Panc1 (cell line): ENCODE results near the gene HERC4. TPM values are rescaled to one million over a fixed set of nuclear protein-coding genes. Genes with fewer than 3 reads are reported as not detected.

ENCODE experiments used
- ATAC-seq: fragments of 200-7000 bp; cut with Tn5 transposase; 2 replicates; pipeline ENCODE4 v1.9.1; 2020; ENCODE audit warnings: mild to moderate bottlenecking, moderate library complexity
- BruUV-seq: library from RNA; stranded (reverse); fragments of 400-500 nt; replicated peaks from 2 replicates; lab custom pipeline; 2021; lab: Mats Ljungman, UMichigan
- CTCF ChIA-PET: fragments of 300-600 bp; sonication (Branson Sonifier 250); formaldehyde crosslinking; loops from one replicate; lab custom pipeline; 2022; ENCODE audit warnings: antibody characterized with exemption; lab: Charles Lee
- POLR2A ChIA-PET: fragments of 300-600 bp; sonication (Branson Sonifier 250); formaldehyde crosslinking; loops from one replicate; lab custom pipeline; 2022; ENCODE audit warnings: antibody characterized with exemption; lab: Charles Lee
- DNase-seq: peaks from one replicate; pipeline ENCODE4 v3.0.0-alpha.2; 2010; ENCODE audit warnings: low read depth, low spot score
- H3K27ac ChIP-seq: 2 replicates; pipeline ENCODE4 v1.5.1; 2011; ENCODE audit warnings: mild to moderate bottlenecking, low read length, inconsistent platforms
- H3K27me3 ChIP-seq: fragments of 200-500 bp; sonication (Bioruptor generic); 2 replicates; pipeline ENCODE4 v1.6.0; 2014; ENCODE audit warnings: low read length, inconsistent platforms; ENCODE audit not compliant: control insufficient read depth, insufficient read depth
- H3K36me3 ChIP-seq: fragments of 200-500 bp; sonication (Bioruptor generic); 2 replicates; pipeline ENCODE4 v1.5.1; 2014; ENCODE audit warnings: inconsistent platforms, mild to moderate bottlenecking, low read length, moderate library complexity; ENCODE audit not compliant: control insufficient read depth, insufficient read depth
- H3K4me1 ChIP-seq: 2 replicates; pipeline ENCODE4 v1.5.1; 2011; ENCODE audit warnings: inconsistent platforms, mild to moderate bottlenecking, low read length, moderate library complexity; ENCODE audit not compliant: control insufficient read depth, insufficient read depth
- H3K4me3 ChIP-seq, 2 experiments: 2 replicates each; pipeline ENCODE4 v1.5.1; 2011 to 2012; ENCODE audit warnings: low read depth in 2 of 2, low read length in 2 of 2, mild to moderate bottlenecking in 2 of 2, inconsistent platforms in 1 of 2, moderate library complexity in 1 of 2
- H3K9me3 ChIP-seq: fragments of 200-500 bp; sonication (Bioruptor generic); 2 replicates; pipeline ENCODE4 v1.5.1; 2014; ENCODE audit warnings: low read depth, mild to moderate bottlenecking, inconsistent platforms, low read length, moderate library complexity; ENCODE audit not compliant: control insufficient read depth, insufficient read depth
- CTCF ChIP-seq: fragments of 450-650 bp; IDR thresholded peaks from 2 replicates; pipeline ENCODE4 v1.5.1; 2017; ENCODE audit warnings: mild to moderate bottlenecking
- POLR2AphosphoS5 ChIP-seq: IDR thresholded peaks from 2 replicates; pipeline ENCODE4 v1.6.1; 2012; ENCODE audit warnings: mild to moderate bottlenecking, low read depth, low read length, moderate library complexity
- SIN3A ChIP-seq: IDR thresholded peaks from 2 replicates; pipeline ENCODE4 v1.6.1; 2012; ENCODE audit warnings: low read depth, mild to moderate bottlenecking, low read length, moderate library complexity, borderline replicate concordance; ENCODE audit not compliant: insufficient read depth
- TCF7L2 ChIP-seq: IDR thresholded peaks from 2 replicates; pipeline ENCODE4 v1.6.1; 2011; ENCODE audit warnings: mild to moderate bottlenecking, low read depth, low read length, inconsistent platforms
- in situ Hi-C: cut with HindIII; loops from 2 replicates; pipeline ENCODE4 v1.10.0; 2016; ENCODE audit warnings: low sequenced_read_pairs, low pct_unique_long_range_greater_than_20kb
- intact Hi-C: fragments of 100-400 bp; cut with micrococcal nuclease; formaldehyde crosslinking; loops from one replicate; pipeline ENCODE4 v1.10.0; 2022; ENCODE audit not compliant: unreplicated experiment
- total RNA-seq: library from RNA; stranded (reverse); gene quantifications from one replicate; pipeline ENCODE4 v1.2.1, GENCODE V29; 2021; ENCODE audit not compliant: unreplicated experiment
- TF ChIP-seq, protein P1 (sequence below), 2 experiments: IDR thresholded peaks; 2 replicates each; pipeline ENCODE4 v1.6.1; 2011 to 2012; ENCODE audit warnings: low read depth in 2 of 2, control low read depth in 1 of 2, low read length in 1 of 2, mild to moderate bottlenecking in 1 of 2, moderate library complexity in 1 of 2; ENCODE audit not compliant: insufficient read depth in 1 of 2

Gene HERC4
- total RNA-seq, 1 experiment from 2014 or later = 119 TPM

GRCh38 chr10:68106656-68107055 lies 31.6 kb upstream of the HERC4 start:
- CTCF ChIA-PET = interaction anchor here (0.7 kb wide), 1 partner anchor 12 kb away, joined by 3 read pairs; no protein-coding TSS in a partner anchor
- BruUV-seq = no TSS peak

DNA sequence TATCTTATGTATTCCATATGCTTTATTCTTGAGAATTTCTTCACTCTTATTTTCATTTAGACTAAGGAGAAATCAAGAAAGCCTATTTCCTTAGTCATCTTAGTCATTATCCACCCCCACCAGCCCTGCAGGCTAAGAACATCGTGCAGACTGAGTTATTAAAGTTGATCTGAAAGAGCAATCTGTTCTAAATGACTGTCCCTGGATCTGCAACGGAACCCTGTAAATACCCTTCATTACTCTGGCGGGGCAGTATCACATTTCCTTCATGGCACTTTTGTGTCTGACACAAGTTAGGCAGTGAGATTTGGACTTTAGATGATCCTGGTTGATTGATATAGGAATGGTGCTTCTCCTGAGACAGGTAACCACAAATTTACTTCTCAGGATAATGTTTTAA lies 30.7 kb upstream of the HERC4 start:
- Histone ChIP-seq H3K9me3 (no peaks in the 10 kb centered on the region), H3K36me3 (no peaks in the 10 kb centered on the region), H3K27me3 (no peaks in the 10 kb centered on the region), H3K4me1 (peaks cover 61% of the 10 kb centered on the region), H3K4me3 (peak overlapping the region; percentile 49 to 57), H3K27ac (peak overlapping the region; percentile 100)
- intact Hi-C loops = no loop called here
- no TSS peak for BruUV-seq
- DNase-seq = peak; percentile 67
- TF ChIP-seq TCF7L2 = no peak; the same call in 1 of the 2 replicates
- TF ChIP-seq, protein P1, sequence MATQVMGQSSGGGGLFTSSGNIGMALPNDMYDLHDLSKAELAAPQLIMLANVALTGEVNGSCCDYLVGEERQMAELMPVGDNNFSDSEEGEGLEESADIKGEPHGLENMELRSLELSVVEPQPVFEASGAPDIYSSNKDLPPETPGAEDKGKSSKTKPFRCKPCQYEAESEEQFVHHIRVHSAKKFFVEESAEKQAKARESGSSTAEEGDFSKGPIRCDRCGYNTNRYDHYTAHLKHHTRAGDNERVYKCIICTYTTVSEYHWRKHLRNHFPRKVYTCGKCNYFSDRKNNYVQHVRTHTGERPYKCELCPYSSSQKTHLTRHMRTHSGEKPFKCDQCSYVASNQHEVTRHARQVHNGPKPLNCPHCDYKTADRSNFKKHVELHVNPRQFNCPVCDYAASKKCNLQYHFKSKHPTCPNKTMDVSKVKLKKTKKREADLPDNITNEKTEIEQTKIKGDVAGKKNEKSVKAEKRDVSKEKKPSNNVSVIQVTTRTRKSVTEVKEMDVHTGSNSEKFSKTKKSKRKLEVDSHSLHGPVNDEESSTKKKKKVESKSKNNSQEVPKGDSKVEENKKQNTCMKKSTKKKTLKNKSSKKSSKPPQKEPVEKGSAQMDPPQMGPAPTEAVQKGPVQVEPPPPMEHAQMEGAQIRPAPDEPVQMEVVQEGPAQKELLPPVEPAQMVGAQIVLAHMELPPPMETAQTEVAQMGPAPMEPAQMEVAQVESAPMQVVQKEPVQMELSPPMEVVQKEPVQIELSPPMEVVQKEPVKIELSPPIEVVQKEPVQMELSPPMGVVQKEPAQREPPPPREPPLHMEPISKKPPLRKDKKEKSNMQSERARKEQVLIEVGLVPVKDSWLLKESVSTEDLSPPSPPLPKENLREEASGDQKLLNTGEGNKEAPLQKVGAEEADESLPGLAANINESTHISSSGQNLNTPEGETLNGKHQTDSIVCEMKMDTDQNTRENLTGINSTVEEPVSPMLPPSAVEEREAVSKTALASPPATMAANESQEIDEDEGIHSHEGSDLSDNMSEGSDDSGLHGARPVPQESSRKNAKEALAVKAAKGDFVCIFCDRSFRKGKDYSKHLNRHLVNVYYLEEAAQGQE (IDR thresholded peaks at IDR 0.05; ENCODE audit: insufficient read depth in 1 of 2, low read depth in 2 of 2, low read length in 1 of 2) = no peak
- TF ChIP-seq POLR2AphosphoS5 = peak; percentile 56; the same call in 1 of the 2 replicates
- TF ChIP-seq SIN3A = no peak
- peak; percentile 56 for ATAC-seq
- ChIA-PET POLR2A (no interaction called here), CTCF (interaction anchor here (0.7 kb wide), 1 partner anchor 11 kb away, joined by 3 read pairs; no protein-coding TSS in a partner anchor)
- in situ Hi-C loops = no loop called here

More at GRCh38 chr10:68106656-68107055, 31.6 kb upstream of the HERC4 start:
- in situ Hi-C loops (no loop called here), intact Hi-C loops (no loop called here)
- H3K4me3 ChIP-seq = peak overlapping the region; percentile 57 to 65
- DNase-seq (peak; percentile 91), ATAC-seq (peak; percentile 47)
- H3K4me1 ChIP-seq = peaks cover 53% of the 10 kb centered on the region
- no peaks in the 10 kb centered on the region for H3K27me3 ChIP-seq
- POLR2A ChIA-PET = interaction anchor here (0.5 to 0.7 kb wide), 4 partner anchors 10 to 196 kb away, joined by 4 to 9 read pairs (median 6); no protein-coding TSS in a partner anchor
- H3K9me3 ChIP-seq = no peaks in the 10 kb centered on the region
- H3K36me3 ChIP-seq = no peaks in the 10 kb centered on the region; the same call in 1 of the 2 replicates
- H3K27ac ChIP-seq = peak overlapping the region; percentile 100
- TF ChIP-seq SIN3A = 0 out of 2 replicates have a peak, but pooled peaks have one; percentile 64
- peak; percentile 92 for TF ChIP-seq TCF7L2
- TF ChIP-seq, protein P1 (IDR thresholded peaks at IDR 0.05; ENCODE audit: insufficient read depth in 1 of 2, low read depth in 2 of 2, low read length in 1 of 2) = no peak; a peak in 1 of 4 replicates
- peak; percentile 87 for TF ChIP-seq POLR2AphosphoS5
- no peak for TF ChIP-seq CTCF
